Measurements from ENCODE around the gene NCCRP1.

DNA sequence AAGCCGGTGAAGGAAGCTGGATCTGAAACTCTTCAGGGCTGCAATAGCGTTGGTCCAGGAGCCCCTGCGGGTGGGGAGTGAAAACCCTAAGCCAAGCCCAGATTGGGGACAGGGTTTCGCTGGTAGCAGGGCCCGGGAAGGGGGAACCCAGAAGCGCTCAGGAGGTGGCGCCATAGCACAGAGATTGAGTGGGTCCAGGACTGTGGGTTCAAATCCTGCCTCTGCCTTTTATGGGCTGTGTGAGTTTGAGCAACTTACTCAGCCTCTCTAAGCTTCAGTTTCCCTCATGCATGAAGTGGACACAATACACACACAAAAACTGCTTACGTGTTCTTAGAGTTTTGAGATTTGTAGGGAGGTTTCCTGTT lies 15.6 kb downstream of the NCCRP1 start:
- TF ChIP-seq, protein P1, sequence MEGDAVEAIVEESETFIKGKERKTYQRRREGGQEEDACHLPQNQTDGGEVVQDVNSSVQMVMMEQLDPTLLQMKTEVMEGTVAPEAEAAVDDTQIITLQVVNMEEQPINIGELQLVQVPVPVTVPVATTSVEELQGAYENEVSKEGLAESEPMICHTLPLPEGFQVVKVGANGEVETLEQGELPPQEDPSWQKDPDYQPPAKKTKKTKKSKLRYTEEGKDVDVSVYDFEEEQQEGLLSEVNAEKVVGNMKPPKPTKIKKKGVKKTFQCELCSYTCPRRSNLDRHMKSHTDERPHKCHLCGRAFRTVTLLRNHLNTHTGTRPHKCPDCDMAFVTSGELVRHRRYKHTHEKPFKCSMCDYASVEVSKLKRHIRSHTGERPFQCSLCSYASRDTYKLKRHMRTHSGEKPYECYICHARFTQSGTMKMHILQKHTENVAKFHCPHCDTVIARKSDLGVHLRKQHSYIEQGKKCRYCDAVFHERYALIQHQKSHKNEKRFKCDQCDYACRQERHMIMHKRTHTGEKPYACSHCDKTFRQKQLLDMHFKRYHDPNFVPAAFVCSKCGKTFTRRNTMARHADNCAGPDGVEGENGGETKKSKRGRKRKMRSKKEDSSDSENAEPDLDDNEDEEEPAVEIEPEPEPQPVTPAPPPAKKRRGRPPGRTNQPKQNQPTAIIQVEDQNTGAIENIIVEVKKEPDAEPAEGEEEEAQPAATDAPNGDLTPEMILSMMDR (conservative IDR thresholded peaks at IDR 0.05; ENCODE audit: low read length), result peak; percentile 78
- no peak for TF ChIP-seq EZH2phosphoT487 (IDR thresholded peaks at IDR 0.05; ENCODE audit: borderline replicate concordance, low read depth, low read length)
